Osteoblast (primary cell): ENCODE measurements around the gene IDI1. TPM values are rescaled to one million over a fixed set of nuclear protein-coding genes. Genes with fewer than 3 reads are reported as not detected.

ENCODE experiments used
- DNase-seq: peaks from one replicate; pipeline ENCODE4 v3.0.0; 2011; ENCODE audit warnings: low spot score, mixed read lengths; ENCODE audit not compliant: insufficient read length; ENCODE audit errors: missing footprints
- H2AFZ ChIP-seq: 2 replicates; pipeline ENCODE4 v1.6.0; 2011; ENCODE audit warnings: mild to moderate bottlenecking, low read length
- H3K27ac ChIP-seq: 2 replicates; pipeline ENCODE4 v1.5.1; 2011; ENCODE audit warnings: mild to moderate bottlenecking, low read depth, low read length, moderate library complexity
- H3K27me3 ChIP-seq: 2 replicates; pipeline ENCODE4 v1.6.0; 2012; ENCODE audit warnings: mild to moderate bottlenecking, control low read depth, inconsistent platforms, low read length, moderate library complexity; ENCODE audit not compliant: insufficient read depth
- H3K36me3 ChIP-seq: 2 replicates; pipeline ENCODE4 v1.5.1; 2011; ENCODE audit warnings: mild to moderate bottlenecking, low read length, control low read depth, moderate library complexity; ENCODE audit not compliant: insufficient read depth
- H3K4me1 ChIP-seq: 2 replicates; pipeline ENCODE4 v1.5.1; 2011; ENCODE audit warnings: mild to moderate bottlenecking, low read length, control low read depth, moderate library complexity; ENCODE audit not compliant: insufficient read depth
- H3K4me2 ChIP-seq: 2 replicates; pipeline ENCODE4 v1.6.0; 2011; ENCODE audit warnings: mild to moderate bottlenecking, low read length; ENCODE audit not compliant: insufficient read depth
- H3K4me3 ChIP-seq: fragments of 200-600 bp; sonication (generic); 3 replicates; pipeline ENCODE4 v1.5.1; 2012; ENCODE audit warnings: mild to moderate bottlenecking, low read length, inconsistent platforms; ENCODE audit not compliant: insufficient read depth
- H3K79me2 ChIP-seq: 2 replicates; pipeline ENCODE4 v1.6.0; 2012; ENCODE audit warnings: mild to moderate bottlenecking, low read length, control low read depth, inconsistent platforms; ENCODE audit not compliant: insufficient read depth
- H3K9me3 ChIP-seq: 2 replicates; pipeline ENCODE4 v1.5.1; 2011; ENCODE audit warnings: low read depth, low read length, control low read depth
- H4K20me1 ChIP-seq: 2 replicates; pipeline ENCODE4 v1.6.0; 2012; ENCODE audit warnings: mild to moderate bottlenecking, low read length, control low read depth; ENCODE audit not compliant: insufficient read depth
- total RNA-seq: library from RNA; depleted of rRNA; stranded (reverse); fragments of >200 nt; gene quantifications from 2 replicates; pipeline ENCODE4 v1.2.3, GENCODE V29; 2012
- TF ChIP-seq, protein P1 (sequence below): IDR thresholded peaks from 2 replicates; pipeline ENCODE4 v1.5.1; 2011; ENCODE audit warnings: mild to moderate bottlenecking, low read depth, low read length, moderate library complexity; ENCODE audit errors: extremely low read depth

Gene IDI1
- total RNA-seq, 1 donor = 104 TPM

- peaks cover 44% of the 10 kb centered on the region for H3K36me3 ChIP-seq
- DNase-seq = no peak
- no peaks in the 10 kb centered on the region for H3K79me2 ChIP-seq
- no peaks in the 10 kb centered on the region for H3K9me3 ChIP-seq
- H2AFZ ChIP-seq = no peak overlapping the region
- H3K4me1 ChIP-seq = no peaks in the 10 kb centered on the region
- H3K27ac ChIP-seq = no peak overlapping the region
- no peak overlapping the region for H3K4me3 ChIP-seq
- TF ChIP-seq, protein P1, sequence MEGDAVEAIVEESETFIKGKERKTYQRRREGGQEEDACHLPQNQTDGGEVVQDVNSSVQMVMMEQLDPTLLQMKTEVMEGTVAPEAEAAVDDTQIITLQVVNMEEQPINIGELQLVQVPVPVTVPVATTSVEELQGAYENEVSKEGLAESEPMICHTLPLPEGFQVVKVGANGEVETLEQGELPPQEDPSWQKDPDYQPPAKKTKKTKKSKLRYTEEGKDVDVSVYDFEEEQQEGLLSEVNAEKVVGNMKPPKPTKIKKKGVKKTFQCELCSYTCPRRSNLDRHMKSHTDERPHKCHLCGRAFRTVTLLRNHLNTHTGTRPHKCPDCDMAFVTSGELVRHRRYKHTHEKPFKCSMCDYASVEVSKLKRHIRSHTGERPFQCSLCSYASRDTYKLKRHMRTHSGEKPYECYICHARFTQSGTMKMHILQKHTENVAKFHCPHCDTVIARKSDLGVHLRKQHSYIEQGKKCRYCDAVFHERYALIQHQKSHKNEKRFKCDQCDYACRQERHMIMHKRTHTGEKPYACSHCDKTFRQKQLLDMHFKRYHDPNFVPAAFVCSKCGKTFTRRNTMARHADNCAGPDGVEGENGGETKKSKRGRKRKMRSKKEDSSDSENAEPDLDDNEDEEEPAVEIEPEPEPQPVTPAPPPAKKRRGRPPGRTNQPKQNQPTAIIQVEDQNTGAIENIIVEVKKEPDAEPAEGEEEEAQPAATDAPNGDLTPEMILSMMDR = no peak
- H3K27me3 ChIP-seq = no peaks in the 10 kb centered on the region
- H4K20me1 ChIP-seq = peaks cover 4% of the 10 kb centered on the region
- H3K4me2 ChIP-seq = no peak overlapping the region
These were observed 28.5 kb downstream of the IDI1 start for GRCh38 chr10:1020460-1020859.

DNA sequence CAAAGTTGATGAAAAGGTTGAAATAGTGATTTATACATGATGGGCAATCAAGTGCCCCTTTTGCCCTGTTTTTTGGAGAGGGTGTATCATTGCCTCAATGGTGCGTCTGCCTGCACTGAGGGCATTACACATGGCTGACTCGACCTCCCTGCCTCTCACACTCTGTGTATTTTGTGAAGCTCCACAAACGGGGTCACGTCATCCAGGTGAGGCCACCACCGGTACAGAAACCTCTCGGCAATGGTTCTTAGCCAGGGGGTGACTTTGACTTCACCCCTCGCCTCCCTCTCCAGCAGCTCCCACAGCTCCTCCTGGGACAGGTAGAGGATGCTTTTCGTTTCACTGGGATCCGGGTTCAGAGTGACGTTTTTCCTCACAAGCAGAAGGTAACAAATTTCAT lies 29.6 kb downstream of the IDI1 start:
- Histone ChIP-seq H3K4me1 (no peaks in the 10 kb centered on the region), H4K20me1 (peaks cover 4% of the 10 kb centered on the region), H3K4me2 (no peak overlapping the region), H3K9me3 (no peaks in the 10 kb centered on the region), H3K36me3 (peaks cover 52% of the 10 kb centered on the region), H3K79me2 (no peaks in the 10 kb centered on the region), H3K27ac (no peak overlapping the region), H2AFZ (no peak overlapping the region), H3K27me3 (no peaks in the 10 kb centered on the region), H3K4me3 (no peak overlapping the region)
- TF ChIP-seq, protein P1 = no peak
- DNase-seq = no peak

- Histone ChIP-seq H3K27ac (no peak overlapping the region), H3K4me1 (no peaks in the 10 kb centered on the region), H3K4me2 (no peak overlapping the region), H2AFZ (no peak overlapping the region), H4K20me1 (peaks cover 6% of the 10 kb centered on the region), H3K79me2 (peaks cover 2% of the 10 kb centered on the region), H3K9me3 (no peaks in the 10 kb centered on the region), H3K36me3 (peaks cover 76% of the 10 kb centered on the region), H3K27me3 (no peaks in the 10 kb centered on the region), H3K4me3 (no peak overlapping the region)
- TF ChIP-seq, protein P1 = no peak
- no peak for DNase-seq
These were observed 33.2 kb downstream of the IDI1 start for GRCh38 chr10:1015688-1016087.

DNA sequence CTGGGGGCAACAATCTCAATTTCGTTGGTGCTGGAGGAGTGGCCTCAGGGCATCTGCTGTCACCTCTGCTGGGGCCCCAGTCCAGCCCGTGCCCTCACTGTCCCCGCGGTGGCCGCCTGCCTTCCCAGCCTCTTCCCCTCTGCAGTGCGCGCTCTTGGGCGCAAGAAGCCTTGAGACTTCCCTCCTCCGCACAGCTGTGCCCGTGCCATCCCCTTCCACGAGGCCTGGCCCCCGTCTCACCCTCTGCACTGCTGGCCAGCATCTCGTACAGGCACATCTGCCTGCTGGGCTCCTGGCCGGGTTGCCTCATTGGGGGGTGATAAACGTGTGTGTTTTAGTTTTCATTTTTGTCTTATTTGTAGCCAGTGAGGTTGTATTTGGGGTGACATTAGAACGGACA lies 37.2 kb downstream of the IDI1 start:
- DNase-seq = no peak
- Histone ChIP-seq H3K27me3 (no peaks in the 10 kb centered on the region), H4K20me1 (peaks cover 11% of the 10 kb centered on the region), H3K4me3 (no peak overlapping the region), H3K9me3 (no peaks in the 10 kb centered on the region), H2AFZ (no peak overlapping the region), H3K4me2 (no peak overlapping the region), H3K27ac (no peak overlapping the region), H3K36me3 (peaks cover 84% of the 10 kb centered on the region), H3K4me1 (no peaks in the 10 kb centered on the region), H3K79me2 (peaks cover 12% of the 10 kb centered on the region)
- TF ChIP-seq, protein P1 = no peak
